A673 (cell line): ENCODE results near the gene GRIN2A.

Experiments
- CTCF ChIP-seq: fragments of 300-800, 200-600 bp; sonication (generic); conservative IDR thresholded peaks from 2 replicates; pipeline ENCODE4 v1.5.1; 2017; ENCODE audit warnings: low read depth, mild to moderate bottlenecking, antibody characterized with exemption, low read length, moderate library complexity, mixed read lengths
- EZH2 ChIP-seq: fragments of 200-600 bp; sonication (generic); IDR thresholded peaks from 2 replicates; pipeline ENCODE4 v1.6.1; 2017; ENCODE audit warnings: borderline replicate concordance, low read depth, mild to moderate bottlenecking, mixed read lengths, antibody characterized with exemption, low read length; ENCODE audit not compliant: poor library complexity, severe bottlenecking

- TF ChIP-seq CTCF, result no peak
- TF ChIP-seq EZH2, result no peak
Observed at GRCh38 chr16:10093576-10093975, 88.7 kb downstream of the GRIN2A start.
